ENCODE results near the gene TTC28. TPM values are rescaled to one million over a fixed set of nuclear protein-coding genes. Genes with fewer than 3 reads are reported as not detected.

TTC28 gene
- total RNA-seq, 1 donor from 2014 or later: 46.2 TPM

- H3K79me2 ChIP-seq (ENCODE audit: low read depth): no peaks in the 10 kb centered on the region
- peaks cover 20% of the 10 kb centered on the region for H3K4me1 ChIP-seq
- peaks cover 10% of the 10 kb centered on the region for H3K36me3 Mint-ChIP-seq
- peaks cover 20% of the 10 kb centered on the region for H3K4me1 Mint-ChIP-seq
- no peak overlapping the region for H3K27ac ChIP-seq
- no peak overlapping the region for H3K9ac ChIP-seq
- H3K27me3 Mint-ChIP-seq (ENCODE audit: insufficient read depth, low read depth): no peaks in the 10 kb centered on the region
- H4K20me1 ChIP-seq (ENCODE audit: low read depth): no peaks in the 10 kb centered on the region
- no peak overlapping the region for H3K4me3 Mint-ChIP-seq
- no peaks in the 10 kb centered on the region for H3F3A ChIP-seq (ENCODE audit: low read depth)
- no peak for DNase-seq (ENCODE audit: low spot score)
- no peaks in the 10 kb centered on the region for H3K9me3 ChIP-seq (ENCODE audit: low read depth)
- H3K4me2 ChIP-seq: no peak overlapping the region
- H2AFZ ChIP-seq (replicated peaks): no peak overlapping the region
- peaks cover 3% of the 10 kb centered on the region for H3K9me3 Mint-ChIP-seq
- H3K27ac Mint-ChIP-seq: no peak overlapping the region
- H3K36me3 ChIP-seq: no peaks in the 10 kb centered on the region
- no peak overlapping the region for H3K4me3 ChIP-seq
- no peaks in the 10 kb centered on the region for H3K27me3 ChIP-seq
- TF ChIP-seq CTCF (IDR thresholded peaks at IDR 0.05) (no peak), EZH2 (IDR thresholded peaks at IDR 0.05) (no peak), EZH2phosphoT487 (IDR thresholded peaks at IDR 0.05) (no peak)
Observed at GRCh38 chr22:28402060-28402459, 277.6 kb downstream of the TTC28 start.

- no peak overlapping the region for H3K27ac ChIP-seq
- no peaks in the 10 kb centered on the region for H3K27me3 ChIP-seq
- H3K4me3 ChIP-seq: no peak overlapping the region
- peaks cover 34% of the 10 kb centered on the region for H3K4me1 Mint-ChIP-seq
- H2AFZ ChIP-seq (replicated peaks): no peak overlapping the region
- TF ChIP-seq CTCF (IDR thresholded peaks at IDR 0.05) (no peak), EZH2phosphoT487 (IDR thresholded peaks at IDR 0.05) (no peak), EZH2 (IDR thresholded peaks at IDR 0.05) (no peak)
- DNase-seq (ENCODE audit: low spot score): no peak
- H3K9me3 ChIP-seq (ENCODE audit: low read depth): no peaks in the 10 kb centered on the region
- H3F3A ChIP-seq (ENCODE audit: low read depth): no peaks in the 10 kb centered on the region
- no peaks in the 10 kb centered on the region for H4K20me1 ChIP-seq (ENCODE audit: low read depth)
- H3K9ac ChIP-seq: no peak overlapping the region
- peaks cover 6% of the 10 kb centered on the region for H3K36me3 Mint-ChIP-seq
- peaks cover 7% of the 10 kb centered on the region for H3K79me2 ChIP-seq (ENCODE audit: low read depth)
- no peak overlapping the region for H3K4me2 ChIP-seq
- H3K4me3 Mint-ChIP-seq: no peak overlapping the region
- peaks cover 20% of the 10 kb centered on the region for H3K4me1 ChIP-seq
- no peaks in the 10 kb centered on the region for H3K36me3 ChIP-seq
- no peaks in the 10 kb centered on the region for H3K27me3 Mint-ChIP-seq (ENCODE audit: insufficient read depth, low read depth)
- H3K9me3 Mint-ChIP-seq: peaks cover 8% of the 10 kb centered on the region
- H3K27ac Mint-ChIP-seq: peak overlapping the region; percentile 59
Observed at GRCh38 chr22:28398981-28399380, 280.7 kb downstream of the TTC28 start.

- H2AFZ ChIP-seq (replicated peaks): no peak overlapping the region
- H3K27ac ChIP-seq: no peak overlapping the region
- H4K20me1 ChIP-seq (ENCODE audit: low read depth): no peaks in the 10 kb centered on the region
- no peak for DNase-seq (ENCODE audit: low spot score)
- no peaks in the 10 kb centered on the region for H3K36me3 ChIP-seq
- peaks cover 7% of the 10 kb centered on the region for H3K79me2 ChIP-seq (ENCODE audit: low read depth)
- Mint-ChIP-seq H3K27me3 (ENCODE audit: insufficient read depth, low read depth) (no peaks in the 10 kb centered on the region), H3K36me3 (peaks cover 10% of the 10 kb centered on the region), H3K9me3 (peaks cover 12% of the 10 kb centered on the region), H3K4me1 (peaks cover 34% of the 10 kb centered on the region), H3K4me3 (no peak overlapping the region), H3K27ac (no peak overlapping the region)
- no peaks in the 10 kb centered on the region for H3F3A ChIP-seq (ENCODE audit: low read depth)
- H3K4me1 ChIP-seq: peaks cover 20% of the 10 kb centered on the region
- H3K9me3 ChIP-seq (ENCODE audit: low read depth): no peaks in the 10 kb centered on the region
- no peak for TF ChIP-seq EZH2 (IDR thresholded peaks at IDR 0.05)
- no peak for TF ChIP-seq CTCF (IDR thresholded peaks at IDR 0.05)
- no peak for TF ChIP-seq EZH2phosphoT487 (IDR thresholded peaks at IDR 0.05)
- no peak overlapping the region for H3K4me3 ChIP-seq
- no peak overlapping the region for H3K4me2 ChIP-seq
- H3K9ac ChIP-seq: no peak overlapping the region
- H3K27me3 ChIP-seq: no peaks in the 10 kb centered on the region
Observed at GRCh38 chr22:28398355-28398754, 281.3 kb downstream of the TTC28 start.
